ENCODE data around the gene CHID1.

Gene CHID1

GRCh38 chr11:845872-846495 is 64.6 kb downstream of the CHID1 start:
- no peak for DNase-seq

DNA sequence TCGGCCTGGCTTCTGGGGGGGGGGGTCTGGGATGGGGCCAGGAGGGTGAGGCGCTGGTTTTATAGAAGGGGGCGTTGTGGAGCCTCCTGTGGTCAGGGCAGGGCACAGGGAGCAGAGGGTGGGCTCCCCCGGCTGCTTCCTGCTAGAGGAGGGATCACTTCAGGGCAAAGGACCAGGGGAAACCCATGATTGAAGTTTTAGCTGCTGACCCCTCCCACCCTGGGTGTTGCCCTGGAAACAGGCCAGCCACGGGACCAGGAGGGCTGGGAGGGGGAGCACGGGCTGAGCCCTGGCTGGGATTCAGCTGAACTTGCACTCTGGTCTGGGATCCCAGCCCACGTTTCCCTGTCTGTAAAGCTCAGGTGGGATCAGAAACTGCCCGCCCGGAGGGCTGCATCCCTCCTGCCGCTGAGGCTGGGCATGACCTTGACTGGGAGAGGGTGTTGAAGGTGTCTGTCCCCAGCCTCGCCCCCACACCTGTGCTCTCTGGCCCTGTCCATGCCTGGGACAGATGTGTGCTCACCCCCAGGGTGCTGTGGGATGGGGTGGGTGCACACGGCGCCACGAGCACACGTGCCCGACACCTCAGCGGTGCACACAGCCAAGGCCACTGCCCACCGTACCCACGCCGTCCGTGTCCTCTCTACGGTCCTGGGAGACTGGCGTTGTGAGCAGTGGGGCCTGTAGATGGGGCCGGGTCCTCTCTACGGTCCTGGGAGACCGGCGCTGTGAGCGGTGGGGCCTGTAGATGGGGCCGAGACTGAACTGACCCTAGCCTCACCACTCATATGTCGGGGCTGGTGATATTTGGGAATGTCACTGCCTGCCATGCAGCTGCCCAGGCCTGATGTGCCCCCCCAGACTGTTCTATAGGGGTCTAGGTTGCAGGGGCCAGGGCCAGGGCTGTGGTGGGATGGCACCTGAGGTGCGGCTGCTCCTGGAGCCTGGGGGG is 65.6 kb downstream of the CHID1 start:
- DNase-seq = peak in 1 of 2 experiments; percentile 33

DNA sequence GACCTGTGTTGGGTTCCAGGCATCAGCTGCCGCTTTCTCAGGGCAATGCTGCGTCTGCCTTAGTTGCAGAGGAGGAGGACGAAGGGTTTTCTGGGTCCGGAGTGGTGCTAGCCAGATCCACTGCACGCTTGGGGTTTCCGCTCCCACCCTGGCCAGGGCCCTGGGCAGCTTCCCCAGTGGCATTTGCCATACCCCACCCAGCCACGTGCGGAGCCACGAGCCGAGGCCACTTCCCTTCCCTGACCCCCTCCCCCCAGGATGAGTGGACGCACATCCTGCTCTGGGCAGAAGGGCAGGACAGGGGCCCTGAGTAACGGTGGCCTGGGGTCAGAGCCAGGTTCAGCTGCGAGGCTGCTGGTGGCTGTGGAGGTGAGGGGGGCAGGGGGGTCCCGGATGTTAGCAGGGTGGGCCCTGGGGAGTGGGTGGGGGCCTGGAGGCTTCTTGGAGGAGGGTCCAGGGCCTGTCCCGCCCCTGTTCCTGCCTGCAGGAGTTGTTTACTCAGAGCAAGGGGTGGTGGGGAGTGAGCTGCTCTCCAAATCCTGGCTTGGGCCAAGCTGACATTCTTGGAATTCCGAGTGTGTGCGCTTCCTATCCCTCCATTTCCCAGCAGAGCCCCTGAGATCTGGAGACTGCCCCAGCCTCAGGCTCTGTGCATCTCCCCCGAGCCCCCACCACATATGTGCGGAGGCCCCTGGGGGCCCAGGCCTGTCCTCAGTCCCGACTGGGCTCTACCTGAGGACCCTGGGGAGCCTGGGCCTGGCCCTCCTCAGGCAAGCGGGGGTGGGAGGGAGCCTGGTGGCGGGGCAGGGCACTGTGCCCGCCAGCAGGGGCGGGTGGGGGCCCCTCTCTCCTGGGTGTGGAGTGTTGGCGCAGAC is 66.6 kb downstream of the CHID1 start:
- DNase-seq = no peak

- DNase-seq = no peak
Measured at GRCh38 chr11:843086-843734, 67.4 kb downstream of the CHID1 start.

GRCh38 chr11:842370-843002 is 68.1 kb downstream of the CHID1 start, which contains the start of the genes POLR2L and TSPAN4:
POLR2L (minus strand) TSS chr11:842529; CDS start chr11:842508, 21 bp downstream.
TSPAN4 (plus strand) TSS chr11:842852; CDS start chr11:850305, 7,453 bp downstream.
- peak; percentile 79 to 84 for DNase-seq

GRCh38 chr11:841981-842369 is 68.6 kb downstream of the CHID1 start:
- no peak for DNase-seq

DNA sequence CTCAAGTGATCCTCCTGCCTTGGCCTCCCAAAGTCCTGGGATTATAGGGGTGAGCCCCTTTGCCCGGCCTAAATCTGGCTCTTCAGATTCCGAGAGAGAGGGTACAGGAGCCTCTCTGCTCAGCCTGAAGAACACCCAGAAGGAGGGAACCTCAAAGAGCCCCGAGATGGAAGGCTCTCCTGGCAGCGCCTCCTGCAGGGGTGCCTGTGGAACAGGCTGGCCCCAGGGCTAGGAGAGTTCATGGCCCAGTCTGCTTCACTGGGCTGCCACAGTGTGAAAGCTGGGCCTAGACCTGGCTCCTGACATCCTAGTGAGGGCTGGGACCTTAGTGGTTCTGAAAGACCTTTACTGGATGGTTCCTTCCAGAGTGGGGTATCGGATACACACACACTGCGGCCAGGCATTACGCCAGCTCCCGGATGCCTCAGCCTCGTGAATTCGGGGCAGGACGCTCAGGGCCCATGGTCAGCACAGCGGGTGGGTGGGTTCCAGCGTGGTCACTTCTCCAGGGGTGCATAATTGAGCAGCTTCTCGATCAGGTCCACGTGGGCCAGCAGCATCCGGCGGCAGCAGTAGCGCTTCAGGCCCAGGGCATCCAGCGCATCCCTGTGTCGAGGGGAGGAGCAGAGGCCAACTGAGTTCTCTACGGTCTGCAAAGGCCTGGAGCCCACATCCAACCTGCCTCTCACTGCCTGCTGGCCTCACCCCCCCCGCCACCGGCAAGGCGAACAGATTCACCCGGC is 70.6 kb downstream of the CHID1 start:
- DNase-seq = no peak

DNA sequence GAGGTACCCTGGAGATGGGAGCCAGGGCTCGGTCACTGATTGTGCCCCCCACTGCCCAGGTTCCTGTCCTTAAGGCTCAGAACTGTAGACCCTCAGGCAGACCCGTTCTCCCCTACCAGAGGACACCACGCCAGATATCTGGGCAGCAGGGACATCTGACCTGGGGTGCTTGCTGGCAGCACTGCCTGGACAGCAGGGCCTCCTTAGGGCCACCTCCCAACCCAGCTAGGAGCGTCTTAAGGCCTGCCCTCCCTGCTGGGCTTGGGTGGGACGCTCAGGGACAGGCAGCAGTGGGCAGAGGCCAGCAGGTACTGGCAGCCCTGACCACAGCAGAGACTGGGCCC is 71.4 kb downstream of the CHID1 start:
- DNase-seq = no peak

DNA sequence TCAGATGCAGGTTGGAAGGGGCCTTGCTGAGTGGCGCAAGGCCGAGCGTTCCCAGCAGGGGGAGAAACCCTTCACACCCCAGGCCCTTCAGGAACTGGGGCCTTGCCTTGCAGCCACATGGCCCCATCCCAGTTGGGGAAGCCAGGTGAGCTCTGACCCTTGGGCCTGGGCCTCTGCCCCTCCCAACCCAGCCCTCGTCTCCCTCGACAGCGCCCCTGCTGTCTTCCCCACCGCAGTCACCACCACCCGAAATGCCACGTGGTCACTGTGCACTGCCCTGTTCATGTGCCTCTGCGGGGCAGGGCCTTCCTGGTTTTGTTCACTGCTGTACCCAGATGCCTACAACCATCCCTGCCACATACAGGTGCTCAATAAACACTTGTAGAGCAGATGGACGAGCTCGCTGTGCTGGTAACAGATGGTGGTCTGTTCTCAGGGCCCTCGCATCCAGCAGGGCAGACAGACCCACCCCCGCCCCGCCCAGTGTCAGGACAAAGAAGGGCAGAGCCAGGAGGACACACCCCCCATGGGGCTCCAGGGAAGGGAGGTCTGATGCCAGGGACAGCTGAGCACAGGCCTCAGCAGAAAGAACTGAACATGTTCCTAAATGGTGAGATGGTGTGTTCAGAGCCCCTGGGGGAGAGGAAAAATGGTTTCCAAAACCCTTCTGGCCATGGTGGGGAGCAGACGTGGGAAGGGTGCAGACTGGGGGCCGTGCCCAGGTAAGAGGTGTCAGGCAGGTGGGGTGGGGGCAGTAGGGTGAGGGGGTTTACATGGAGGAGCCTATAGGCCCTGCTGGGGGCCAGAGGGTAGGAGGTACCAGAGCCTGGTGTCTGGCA is 72.0 kb downstream of the CHID1 start:
- no peak for DNase-seq

GRCh38 chr11:837990-838307 is 72.7 kb downstream of the CHID1 start:
- DNase-seq = no peak

GRCh38 chr11:837189-837989 is 73.2 kb downstream of the CHID1 start:
- DNase-seq = no peak

GRCh38 chr11:836700-837099 is 73.9 kb downstream of the CHID1 start:
- no peak for DNase-seq

DNA sequence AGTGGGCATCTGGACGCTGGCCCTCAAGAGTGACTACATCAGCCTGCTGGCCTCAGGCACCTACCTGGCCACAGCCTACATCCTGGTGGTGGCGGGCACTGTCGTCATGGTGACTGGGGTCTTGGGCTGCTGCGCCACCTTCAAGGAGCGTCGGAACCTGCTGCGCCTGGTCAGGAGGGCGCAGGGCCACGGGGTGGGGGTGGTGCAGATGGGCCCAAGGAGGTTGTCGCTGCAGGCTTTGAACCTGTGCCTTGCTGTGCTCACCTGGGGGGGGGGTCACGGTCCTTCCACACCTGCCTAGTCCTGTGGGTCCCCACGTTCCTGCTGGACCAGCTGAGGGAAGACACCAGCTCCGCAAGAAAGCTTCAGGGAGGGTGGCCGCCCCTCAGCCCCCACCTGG is 74.3 kb downstream of the CHID1 start:
- no peak for DNase-seq

DNA sequence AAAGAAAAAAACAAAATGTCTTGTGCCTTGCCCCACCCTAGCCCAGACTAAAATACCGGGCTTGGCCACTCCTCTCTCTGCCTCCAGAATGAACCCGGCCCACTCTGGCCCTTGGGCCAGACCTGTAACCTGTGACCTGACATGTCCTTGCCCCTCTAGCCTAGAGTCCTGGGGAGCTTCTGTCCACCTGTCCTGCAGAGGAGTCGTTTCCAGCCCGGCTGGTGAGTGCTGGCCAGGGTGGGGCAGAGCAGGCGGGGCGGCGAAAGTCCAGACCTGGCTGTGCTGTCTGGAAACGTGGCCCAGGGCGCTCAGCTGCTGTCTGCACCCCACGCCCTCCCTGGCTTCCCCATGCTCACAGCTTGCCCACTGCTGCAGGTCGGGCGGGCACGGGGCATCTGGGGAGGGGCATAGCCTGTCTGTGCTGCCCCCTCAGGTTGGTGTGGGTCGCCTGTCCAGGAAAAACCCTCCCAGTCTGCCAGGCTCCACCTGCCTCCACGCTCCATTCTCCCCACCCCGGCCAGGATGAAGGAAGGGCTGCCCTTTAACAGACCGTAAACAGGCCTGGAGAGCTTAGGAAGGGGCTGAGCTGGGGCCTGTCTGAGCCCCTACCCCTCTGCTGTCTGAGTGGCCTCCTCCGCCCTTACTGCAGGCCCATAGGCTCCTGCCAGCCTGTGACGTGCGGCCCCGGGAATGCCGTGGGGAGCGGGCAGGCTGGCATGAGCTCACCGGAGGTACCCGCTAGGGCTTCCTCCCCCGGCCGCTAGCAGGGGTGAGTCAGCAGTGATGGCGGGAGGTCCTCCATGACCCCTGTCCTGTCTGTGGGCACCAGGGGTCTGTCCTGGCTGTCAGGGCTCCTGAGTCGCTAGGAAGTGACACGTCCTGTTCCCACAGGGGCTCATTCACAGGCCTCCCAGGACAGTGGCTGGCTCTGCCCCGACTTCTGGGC is 76.0 kb downstream of the CHID1 start:
- DNase-seq = no peak

DNA sequence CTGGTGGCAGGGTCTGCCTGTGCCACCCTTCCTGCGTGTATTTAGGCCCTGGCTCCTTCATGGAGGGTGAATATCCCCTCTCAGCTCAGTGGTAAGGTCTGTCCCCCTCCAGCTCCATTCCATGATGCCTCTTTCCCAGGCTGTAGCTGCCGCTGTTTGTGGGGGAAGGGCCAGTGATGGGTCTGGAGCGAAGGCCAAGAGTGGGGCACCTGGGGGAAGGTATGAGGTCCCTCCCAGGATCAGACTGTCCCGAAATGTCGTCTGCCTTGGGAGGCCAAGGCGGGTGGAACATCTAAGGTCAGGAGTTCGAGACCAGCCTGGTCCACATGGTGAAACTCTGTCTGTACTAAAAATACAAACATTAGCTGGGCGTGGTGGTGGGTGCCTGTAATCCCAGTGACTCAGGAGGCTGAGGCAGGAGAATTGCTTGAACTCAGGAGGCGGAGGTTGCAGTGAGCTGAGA is 76.7 kb downstream of the CHID1 start:
- no peak for DNase-seq

- no peak for DNase-seq
Measured at GRCh38 chr11:833114-833791, 77.4 kb downstream of the CHID1 start.

DNA sequence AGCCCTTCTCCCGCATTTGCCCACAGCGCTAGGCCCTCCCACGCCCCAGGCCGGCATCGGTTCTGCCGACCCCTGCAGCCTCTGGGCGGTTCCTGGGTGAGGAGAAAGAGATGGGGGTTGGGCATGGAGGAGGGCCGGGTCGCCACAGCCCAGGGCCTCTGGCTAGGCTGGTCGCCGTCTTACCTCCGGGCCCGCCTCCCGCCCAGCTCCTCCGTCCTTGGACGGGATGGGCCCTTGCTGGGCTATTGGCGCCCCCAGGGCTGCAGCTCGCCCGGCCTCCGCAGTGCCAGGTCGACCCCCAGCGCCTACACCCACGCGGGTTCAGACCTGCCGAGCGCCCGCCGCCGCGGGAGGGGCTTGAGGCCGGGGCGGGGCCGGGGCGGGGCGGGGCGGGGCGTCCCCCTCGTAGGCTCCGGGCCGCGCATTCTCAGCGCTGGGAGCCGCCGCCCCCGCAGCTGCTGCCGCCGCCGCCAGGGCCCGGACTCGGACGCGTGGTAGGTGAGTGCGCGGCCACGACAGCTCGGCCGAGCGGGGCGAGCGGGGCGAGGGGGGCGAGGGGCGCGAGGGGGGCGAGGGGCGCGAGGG is 78.0 kb downstream of the CHID1 start, which contains the start of gene CD151:
TSS of gene CD151 (plus strand) at position 424 of the 585 bp plus-strand sequence. CDS start 3,118 bp downstream, outside the sequence.
- peak; percentile 36 to 47 for DNase-seq
